ENCODE measurements around the gene THAP7.

GRCh38 chr22:21033895-21034294 is 32.0 kb upstream of the THAP7 start:
- TF ChIP-seq, protein P1, sequence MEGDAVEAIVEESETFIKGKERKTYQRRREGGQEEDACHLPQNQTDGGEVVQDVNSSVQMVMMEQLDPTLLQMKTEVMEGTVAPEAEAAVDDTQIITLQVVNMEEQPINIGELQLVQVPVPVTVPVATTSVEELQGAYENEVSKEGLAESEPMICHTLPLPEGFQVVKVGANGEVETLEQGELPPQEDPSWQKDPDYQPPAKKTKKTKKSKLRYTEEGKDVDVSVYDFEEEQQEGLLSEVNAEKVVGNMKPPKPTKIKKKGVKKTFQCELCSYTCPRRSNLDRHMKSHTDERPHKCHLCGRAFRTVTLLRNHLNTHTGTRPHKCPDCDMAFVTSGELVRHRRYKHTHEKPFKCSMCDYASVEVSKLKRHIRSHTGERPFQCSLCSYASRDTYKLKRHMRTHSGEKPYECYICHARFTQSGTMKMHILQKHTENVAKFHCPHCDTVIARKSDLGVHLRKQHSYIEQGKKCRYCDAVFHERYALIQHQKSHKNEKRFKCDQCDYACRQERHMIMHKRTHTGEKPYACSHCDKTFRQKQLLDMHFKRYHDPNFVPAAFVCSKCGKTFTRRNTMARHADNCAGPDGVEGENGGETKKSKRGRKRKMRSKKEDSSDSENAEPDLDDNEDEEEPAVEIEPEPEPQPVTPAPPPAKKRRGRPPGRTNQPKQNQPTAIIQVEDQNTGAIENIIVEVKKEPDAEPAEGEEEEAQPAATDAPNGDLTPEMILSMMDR (IDR thresholded peaks at IDR 0.05) = no peak
- TF ChIP-seq POLR2A (IDR thresholded peaks at IDR 0.05) = no peak
